Aorta (tissue), 5 donors: Measurements from ENCODE around the gene IL1R1. TPM values are rescaled to one million over a fixed set of nuclear protein-coding genes. Genes with fewer than 3 reads are reported as not detected.

Source experiments
- ATAC-seq: fragments of 200-7000 bp; cut with Tn5 transposase; one replicate; pipeline ENCODE4 v1.9.1; 2022; ENCODE audit warnings: moderate library complexity; ENCODE audit not compliant: low FRiP score
- DNase-seq, 2 donors: peaks; one replicate each; pipeline ENCODE4 v3.0.0-alpha.2; 2020
- H3K27ac ChIP-seq, 2 donors: one replicate each; pipeline ENCODE4 v1.5.1; 2013; ENCODE audit warnings: low read length in 2 of 2, mild to moderate bottlenecking in 2 of 2, moderate library complexity in 2 of 2, control low read depth in 1 of 2, inconsistent platforms in 1 of 2, low read depth in 1 of 2
- H3K27me3 ChIP-seq, 2 donors: one replicate each; pipeline ENCODE4 v1.6.1; 2013; ENCODE audit warnings: control low read depth in 1 of 2, low read length in 1 of 2, mild to moderate bottlenecking in 1 of 2, moderate library complexity in 1 of 2; ENCODE audit not compliant: insufficient read depth in 2 of 2, control insufficient read depth in 1 of 2
- H3K36me3 ChIP-seq, 2 donors: one replicate each; pipeline ENCODE4 v1.6.1; 2013; ENCODE audit warnings: control low read depth in 1 of 2, low read length in 1 of 2, mild to moderate bottlenecking in 1 of 2; ENCODE audit not compliant: insufficient read depth in 2 of 2, control insufficient read depth in 1 of 2
- H3K4me1 ChIP-seq, 2 donors: one replicate each; pipeline ENCODE4 v1.6.1; 2013; ENCODE audit warnings: low read length in 2 of 2, control low read depth in 1 of 2, mild to moderate bottlenecking in 1 of 2, moderate library complexity in 1 of 2; ENCODE audit not compliant: insufficient read depth in 2 of 2, control insufficient read depth in 1 of 2
- H3K4me3 ChIP-seq, 2 donors: one replicate each; pipeline ENCODE4 v1.5.1; 2013; ENCODE audit warnings: low read length in 2 of 2, control low read depth in 1 of 2, mild to moderate bottlenecking in 1 of 2
- H3K9me3 ChIP-seq: one replicate; pipeline ENCODE4 v1.6.1; 2013; ENCODE audit warnings: mild to moderate bottlenecking, low read length; ENCODE audit not compliant: control insufficient read depth
- WGBS, 2 donors: extraction: QIAGEN DNeasy Blood & Tissue Kit; methylation state at CpG; one replicate each; pipeline ENCODE4 v1.1.7; 2013; 5-methylcytosine and 5-hydroxymethylcytosine counted together
- intact Hi-C, 2 donors: fragments of 100-400 bp; cut with DNase I; formaldehyde crosslinking; loops; one replicate each; pipeline versions ENCODE4 v1.14.2 to v1.15.0; 2022
- polyA plus RNA-seq, 2 donors: library from polyadenylated mRNA; stranded (reverse); fragments of 200-250 nt; gene quantifications; one replicate each; pipeline ENCODE4 v1.2.3, GENCODE V29; 2013
- total RNA-seq, 2 donors: library from RNA; stranded (reverse); fragmentation: NEBNext Ultra II Directional; extraction: Animal tissue kit (Norgen Biotek cat#: 25700); gene quantifications; one replicate each; pipeline ENCODE4 v1.2.1, GENCODE V29; 2021
- donor health status: healthy with polysubstance abuse.
- donor health status: Bipolar disorder and iron deficiency.
- donor health status: DM: no; HTN: no; CAD: no.
- donor health status: DM: no; HTN: no; CAD: no.
- donor health status: DM: yes; HTN: yes; CAD: no.

IL1R1 gene
- total and polyA plus RNA-seq, 4 donors: 47.0 to 155 (median 92.3) TPM

- H3K9me3 ChIP-seq: no peaks in the 10 kb centered on the region
- H3K36me3 ChIP-seq: peaks cover 0 to 5% of the 10 kb centered on the region in 2 donors
- intact Hi-C loops: no loop called here
- H3K27ac ChIP-seq: no peak overlapping the region
- no peaks in the 10 kb centered on the region for H3K27me3 ChIP-seq
- WGBS, 2 donors: 42% methylated on average over 5 of the region's 5 CpGs
- H3K4me1 ChIP-seq: no peaks in the 10 kb centered on the region
- DNase-seq: no peak
- ATAC-seq: no peak
- no peak overlapping the region for H3K4me3 ChIP-seq
Measured at GRCh38 chr2:102181376-102181775, 38.8 kb downstream of the IL1R1 start.

GRCh38 chr2:102181919-102182635 lies 39.5 kb downstream of the IL1R1 start:
- Histone ChIP-seq H3K27me3 (no peaks in the 10 kb centered on the region), H3K27ac (no peak overlapping the region), H3K4me3 (no peak overlapping the region), H3K36me3 (peaks cover 0 to 2% of the 10 kb centered on the region in 2 donors), H3K4me1 (no peaks in the 10 kb centered on the region), H3K9me3 (no peaks in the 10 kb centered on the region)
- intact Hi-C loops: no loop called here
- WGBS, 2 donors: 67 to 77% methylated on average over 7 of the region's 7 CpGs
- no peak for DNase-seq
- peak; percentile 9 for ATAC-seq

GRCh38 chr2:102184018-102184417 lies 41.5 kb downstream of the IL1R1 start:
- no peak for ATAC-seq
- no peak for DNase-seq
- no peaks in the 10 kb centered on the region for H3K9me3 ChIP-seq
- no peaks in the 10 kb centered on the region for H3K4me1 ChIP-seq
- H3K27ac ChIP-seq: no peak overlapping the region
- no peaks in the 10 kb centered on the region for H3K27me3 ChIP-seq
- H3K4me3 ChIP-seq: no peak overlapping the region
- no peaks in the 10 kb centered on the region for H3K36me3 ChIP-seq
- intact Hi-C loops: no loop called here
- 76 to 80% methylated on average over 2 of the region's 2 CpGs for WGBS, 2 donors

- no peaks in the 10 kb centered on the region for H3K27me3 ChIP-seq
- WGBS, 2 donors: 92 to 100% methylated on average over 1 of the region's 1 CpG
- no peaks in the 10 kb centered on the region for H3K9me3 ChIP-seq
- ATAC-seq (no peak), DNase-seq (no peak)
- no peak overlapping the region for H3K4me3 ChIP-seq
- H3K36me3 ChIP-seq: no peaks in the 10 kb centered on the region
- no peaks in the 10 kb centered on the region for H3K4me1 ChIP-seq
- no peak overlapping the region for H3K27ac ChIP-seq
- intact Hi-C loops: no loop called here
Measured at GRCh38 chr2:102184568-102184967, 42.0 kb downstream of the IL1R1 start.

GRCh38 chr2:102185347-102185746 lies 42.8 kb downstream of the IL1R1 start:
- Histone ChIP-seq H3K36me3 (no peaks in the 10 kb centered on the region), H3K27me3 (no peaks in the 10 kb centered on the region), H3K4me1 (no peaks in the 10 kb centered on the region), H3K4me3 (no peak overlapping the region), H3K27ac (no peak overlapping the region), H3K9me3 (no peaks in the 10 kb centered on the region)
- intact Hi-C loops: no loop called here
- ATAC-seq (no peak), DNase-seq (no peak)
- WGBS, 2 donors: 16 to 17% methylated on average over 2 of the region's 2 CpGs

GRCh38 chr2:102186791-102187495 lies 44.4 kb downstream of the IL1R1 start, which contains the start of gene IL1RL2:
Gene IL1RL2 (plus strand): TSS chr2:102187023. CDS start chr2:102187868, 845 bp downstream.
- WGBS, 2 donors: 23% methylated on average over 36 of the region's 36 CpGs
- peak in 1 of 2 donors; percentile 77 for DNase-seq
- ATAC-seq: peak; percentile 50
- intact Hi-C loops: no loop called here
- Histone ChIP-seq H3K4me3 (peak within 1 kb of the TSS; percentile 27 to 34), H3K9me3 (no peaks in the 10 kb centered on the region), H3K4me1 (no peaks in the 10 kb centered on the region), H3K27me3 (no peaks in the 10 kb centered on the region), H3K36me3 (no peaks in the 10 kb centered on the region), H3K27ac (no peak within 1 kb of the TSS)

- Histone ChIP-seq H3K27me3 (no peaks in the 10 kb centered on the region), H3K4me1 (no peaks in the 10 kb centered on the region), H3K9me3 (no peaks in the 10 kb centered on the region), H3K4me3 (peak overlapping the region; percentile 27 to 34), H3K36me3 (no peaks in the 10 kb centered on the region), H3K27ac (no peak overlapping the region)
- peak; percentile 85 for ATAC-seq
- 1 to 2% methylated on average over 37 to 50 of the region's 50 CpGs for WGBS, 2 donors
- DNase-seq: peak; percentile 70 to 87
- intact Hi-C loops: no loop called here
Measured at GRCh38 chr2:102187496-102188150, 45.1 kb downstream of the IL1R1 start.

- Histone ChIP-seq H3K27ac (no peak overlapping the region), H3K4me3 (no peak overlapping the region), H3K27me3 (no peaks in the 10 kb centered on the region), H3K9me3 (no peaks in the 10 kb centered on the region), H3K36me3 (no peaks in the 10 kb centered on the region), H3K4me1 (no peaks in the 10 kb centered on the region)
- WGBS, 2 donors: 93% methylated on average over 10 of the region's 10 CpGs
- no peak for DNase-seq
- ATAC-seq: no peak
- intact Hi-C loops: no loop called here
Measured at GRCh38 chr2:102190430-102191107, 48.0 kb downstream of the IL1R1 start.
